Left ventricle myocardium inferior (tissue), 1 donor: ENCODE results near the gene KIF4B. TPM values are rescaled to one million over a fixed set of nuclear protein-coding genes. Genes with fewer than 3 reads are reported as not detected.
"Not testable (repeated sequence)": the region's sequence is repeated elsewhere in the genome, so short reads cannot be mapped to it uniquely, and the experiment has no call there.

Source experiments
- DNase-seq: peaks from one replicate; pipeline ENCODE4 v3.0.0-alpha.2; 2020
- H3K27ac ChIP-seq: fragments of 200-600 bp; replicated peaks from 2 replicates; pipeline ENCODE4 v1.8.0; 2021
- H3K27me3 ChIP-seq: fragments of 200-600 bp; 2 replicates; pipeline ENCODE4 v1.8.0; 2021; ENCODE audit warnings: low read depth
- H3K36me3 ChIP-seq: fragments of 200-600 bp; 2 replicates; pipeline ENCODE4 v1.8.0; 2021
- H3K4me1 ChIP-seq: fragments of 200-600 bp; 2 replicates; pipeline ENCODE4 v1.8.0; 2021
- H3K4me3 ChIP-seq: fragments of 200-600 bp; 2 replicates; pipeline ENCODE4 v1.8.0; 2021; ENCODE audit warnings: mild to moderate bottlenecking, moderate library complexity
- H3K9me3 ChIP-seq: fragments of 200-600 bp; replicated peaks from 2 replicates; pipeline ENCODE4 v1.8.0; 2021
- CTCF ChIP-seq: fragments of 200-600 bp; IDR thresholded peaks from 2 replicates; pipeline ENCODE4 v1.8.0; 2021; ENCODE audit warnings: antibody characterized with exemption, mild to moderate bottlenecking, borderline replicate concordance
- intact Hi-C: fragments of 100-400 bp; cut with micrococcal nuclease; formaldehyde crosslinking; loops from one replicate; pipeline ENCODE4 v1.11.0; 2022
- total RNA-seq: library from RNA; stranded (reverse); fragmentation: NEBNext Ultra II Directional; extraction: Animal tissue kit (Norgen Biotek cat#: 25700); gene quantifications from one replicate; pipeline ENCODE4 v1.2.1, GENCODE V29; 2021
- donor health status: DM: no; HTN: yes; CAD: no; lungs with severe emphysema.

Gene KIF4B
- total RNA-seq, 1 donor from 2014 or later = not detected

GRCh38 chr5:154970759-154971158 is 42.8 kb upstream of the KIF4B start:
- no peaks in the 10 kb centered on the region for H3K27me3 ChIP-seq
- H3K9me3 ChIP-seq = no peaks in the 10 kb centered on the region
- H3K4me1 ChIP-seq = peaks cover 26% of the 10 kb centered on the region
- intact Hi-C loops = no loop called here
- no peak overlapping the region for H3K4me3 ChIP-seq
- no peak for TF ChIP-seq CTCF
- no peak for DNase-seq
- peaks cover 32% of the 10 kb centered on the region for H3K36me3 ChIP-seq
- H3K27ac ChIP-seq = no peak overlapping the region

GRCh38 chr5:154971501-154971900 is 42.1 kb upstream of the KIF4B start:
- H3K4me1 ChIP-seq = peaks cover 19% of the 10 kb centered on the region
- no peak for TF ChIP-seq CTCF
- H3K27me3 ChIP-seq = no peaks in the 10 kb centered on the region
- no peak overlapping the region for H3K27ac ChIP-seq
- intact Hi-C loops = no loop called here
- DNase-seq = no peak
- no peak overlapping the region for H3K4me3 ChIP-seq
- no peaks in the 10 kb centered on the region for H3K9me3 ChIP-seq
- peaks cover 28% of the 10 kb centered on the region for H3K36me3 ChIP-seq

GRCh38 chr5:154972476-154973080 is 41.0 kb upstream of the KIF4B start:
- Histone ChIP-seq H3K27me3 (no peaks in the 10 kb centered on the region), H3K4me1 (peaks cover 8% of the 10 kb centered on the region), H3K36me3 (peaks cover 17% of the 10 kb centered on the region), H3K4me3 (no peak overlapping the region), H3K27ac (peak overlapping the region; percentile 35), H3K9me3 (no peaks in the 10 kb centered on the region)
- intact Hi-C loops = no loop called here
- DNase-seq = no peak
- peak; percentile 73 for TF ChIP-seq CTCF

GRCh38 chr5:154976082-154976481 is 37.5 kb upstream of the KIF4B start:
- H3K27ac ChIP-seq, intact Hi-C loops, DNase-seq, H3K4me1 ChIP-seq, H3K9me3 ChIP-seq, H3K27me3 ChIP-seq, H3K4me3 ChIP-seq, H3K36me3 ChIP-seq: not testable (repeated sequence)

- DNase-seq = no peak
- no peak for TF ChIP-seq CTCF
- H3K4me1 ChIP-seq = no peaks in the 10 kb centered on the region
- H3K27ac ChIP-seq = no peak overlapping the region
- no peaks in the 10 kb centered on the region for H3K9me3 ChIP-seq
- H3K36me3 ChIP-seq = no peaks in the 10 kb centered on the region
- intact Hi-C loops = no loop called here
- H3K4me3 ChIP-seq = no peak overlapping the region
- no peaks in the 10 kb centered on the region for H3K27me3 ChIP-seq
These were observed 36.1 kb upstream of the KIF4B start for GRCh38 chr5:154977409-154977808.

GRCh38 chr5:154978294-154978693 is 35.3 kb upstream of the KIF4B start:
- H3K4me3 ChIP-seq, DNase-seq, H3K27ac ChIP-seq, H3K9me3 ChIP-seq, intact Hi-C loops, H3K36me3 ChIP-seq, H3K4me1 ChIP-seq, H3K27me3 ChIP-seq: not testable (repeated sequence)
